Measurements from ENCODE around the gene TMEM72.

- TF ChIP-seq CTCF (IDR thresholded peaks at IDR 0.05; ENCODE audit: poor library complexity, severe bottlenecking): no peak
- no peak for TF ChIP-seq EZH2 (IDR thresholded peaks at IDR 0.05; ENCODE audit: borderline replicate concordance, insufficient read depth, low read length, poor library complexity, severe bottlenecking)
- TF ChIP-seq EP300 (conservative IDR thresholded peaks at IDR 0.05; ENCODE audit: poor library complexity, severe bottlenecking): no peak
- TF ChIP-seq RAD21 (conservative IDR thresholded peaks at IDR 0.05): no peak
- TF ChIP-seq SMC3 (conservative IDR thresholded peaks at IDR 0.05; ENCODE audit: poor library complexity): no peak
- no peak for TF ChIP-seq POLR2AphosphoS5 (IDR thresholded peaks at IDR 0.05)
- TF ChIP-seq REST (IDR thresholded peaks at IDR 0.05; ENCODE audit: borderline replicate concordance): no peak
These were observed 44.4 kb downstream of the TMEM72 start for GRCh38 chr10:44955413-44956070.

Measured in neural cell (in vitro differentiated cells).